Measurements from ENCODE around the gene MAP7D3.
"Not testable (repeated sequence)": the region's sequence is repeated elsewhere in the genome, so short reads cannot be mapped to it uniquely, and the experiment has no call there.

Gene MAP7D3

GRCh38 chrX:136251041-136251991 lies at the start of gene MAP7D3:
Gene MAP7D3 (minus strand): TSS chrX:136251400. CDS start chrX:136251358, 42 bp downstream.
- no peak for TF ChIP-seq CTCF (conservative IDR thresholded peaks at IDR 0.05; ENCODE audit: low read depth, low read length)
- H3K4me3 ChIP-seq (ENCODE audit: low read depth, low read length), result peak within 1 kb of the TSS; percentile 71
- DNase-seq (ENCODE audit: low read depth), result peak; percentile 51

- not testable (repeated sequence) for H3K4me3 ChIP-seq (ENCODE audit: low read depth, low read length); DNase-seq (ENCODE audit: low read depth)
These were observed 49.5 kb upstream of the MAP7D3 start, which contains the start of gene ADGRG4 for GRCh38 chrX:136300721-136301120. Gene ADGRG4 (plus strand): TSS chrX:136300963. CDS start chrX:136308778, 7,815 bp downstream.

- DNase-seq (ENCODE audit: low read depth), result no peak
- H3K4me3 ChIP-seq (ENCODE audit: low read depth, low read length), result no peak overlapping the region
- TF ChIP-seq CTCF (conservative IDR thresholded peaks at IDR 0.05; ENCODE audit: low read depth, low read length), result no peak
These were observed 44.2 kb upstream of the MAP7D3 start for GRCh38 chrX:136295380-136295779.

- DNase-seq (ENCODE audit: low read depth), result no peak
- H3K4me3 ChIP-seq (ENCODE audit: low read depth, low read length), result no peak overlapping the region
- no peak for TF ChIP-seq CTCF (conservative IDR thresholded peaks at IDR 0.05; ENCODE audit: low read depth, low read length)
These were observed 41.5 kb upstream of the MAP7D3 start for GRCh38 chrX:136292656-136293055.

- no peak overlapping the region for H3K4me3 ChIP-seq (ENCODE audit: low read depth, low read length)
- no peak for DNase-seq (ENCODE audit: low read depth)
- no peak for TF ChIP-seq CTCF (conservative IDR thresholded peaks at IDR 0.05; ENCODE audit: low read depth, low read length)
These were observed 40.6 kb upstream of the MAP7D3 start for GRCh38 chrX:136291824-136292223.

- not testable (repeated sequence) for H3K4me3 ChIP-seq (ENCODE audit: low read depth, low read length); DNase-seq (ENCODE audit: low read depth)
These were observed 35.2 kb upstream of the MAP7D3 start for GRCh38 chrX:136286375-136286774.

GRCh38 chrX:136275553-136275952 lies 24.4 kb upstream of the MAP7D3 start:
- no peak for TF ChIP-seq CTCF (conservative IDR thresholded peaks at IDR 0.05; ENCODE audit: low read depth, low read length)
- no peak overlapping the region for H3K4me3 ChIP-seq (ENCODE audit: low read depth, low read length)
- no peak for DNase-seq (ENCODE audit: low read depth)

- H3K4me3 ChIP-seq (ENCODE audit: low read depth, low read length), result no peak overlapping the region
- TF ChIP-seq CTCF (conservative IDR thresholded peaks at IDR 0.05; ENCODE audit: low read depth, low read length), result no peak
- DNase-seq (ENCODE audit: low read depth), result no peak
These were observed 22.8 kb upstream of the MAP7D3 start for GRCh38 chrX:136273986-136274385.

Data from choroid plexus epithelial cell (primary cell).